Testis (tissue), 3 donors: ENCODE data around the gene KIAA1671. TPM values are rescaled to one million over a fixed set of nuclear protein-coding genes. Genes with fewer than 3 reads are reported as not detected.
A peak's percentile ranks its signal among the peaks of the same experiment; 100 is the strongest.

ENCODE experiments used
- DNase-seq: peaks from one replicate; pipeline ENCODE4 v3.0.0-alpha.2; 2019
- H3K27ac ChIP-seq, 2 donors: fragments of 200-600 bp; sonication (generic); one replicate each; pipeline ENCODE4 v1.5.1; 2019
- H3K27me3 ChIP-seq: fragments of 200-600 bp; sonication (generic); one replicate; pipeline ENCODE4 v1.5.1; 2019
- H3K36me3 ChIP-seq: fragments of 200-600 bp; sonication (generic); one replicate; pipeline ENCODE4 v1.5.1; 2017; ENCODE audit warnings: low read depth; ENCODE audit errors: missing control alignments
- H3K4me1 ChIP-seq: fragments of 200-600 bp; sonication (generic); one replicate; pipeline ENCODE4 v1.5.1; 2019
- H3K4me3 ChIP-seq, 2 donors: fragments of 200-600 bp; sonication (generic); one replicate each; pipeline ENCODE4 v1.5.1; 2017 to 2019
- H3K9me3 ChIP-seq: fragments of 200-600 bp; sonication (generic); one replicate; pipeline ENCODE4 v1.5.1; 2017
- POLR2A ChIP-seq: fragments of 450-650 bp; IDR thresholded peaks from one replicate; pipeline ENCODE4 v1.6.1; 2017; ENCODE audit warnings: antibody characterized with exemption, mild to moderate bottlenecking, moderate library complexity
- WGBS, 2 donors: methylation state at CpG; one replicate each; pipeline ENCODE4 v1.1.5; 2018; 5-methylcytosine and 5-hydroxymethylcytosine counted together
- intact Hi-C: fragments of 100-400 bp; cut with DNase I; formaldehyde crosslinking; loops from one replicate; pipeline ENCODE4 v1.15.1; 2023; ENCODE audit warnings: low total_unique reads
- polyA plus RNA-seq: library from polyadenylated mRNA; stranded (reverse); fragments of 350-450 nt; fragmentation: Illumina TruSeq; extraction: RNeasy Lipid Tissue Mini Kit (QIAGEN cat#74804); gene quantifications from one replicate; pipeline ENCODE4 v1.2.3, GENCODE V29; 2014; ENCODE audit warnings: low read depth, low replicate concordance; ENCODE audit not compliant: insufficient read depth
- total RNA-seq, 2 donors: library from RNA; depleted of rRNA; stranded (reverse); fragments of >200 nt; gene quantifications; one replicate each; pipeline ENCODE4 v1.2.3, GENCODE V29; 2016
- TF ChIP-seq, protein P1 (sequence below), 3 experiments: fragments of 450-650 bp in 2 of 3; fragments of 200-600 bp in 1 of 3; sonication (generic) in 1 of 3; IDR thresholded peaks; one replicate each; pipeline ENCODE4 v1.5.1; 2016 to 2019; ENCODE audit warnings: antibody characterized with exemption in 3 of 3, mild to moderate bottlenecking in 2 of 3, moderate library complexity in 1 of 3

Gene KIAA1671
- total and polyA plus RNA-seq, 3 donors from 2014 or later: 16.8 to 28.6 (median 24.4) TPM

DNA sequence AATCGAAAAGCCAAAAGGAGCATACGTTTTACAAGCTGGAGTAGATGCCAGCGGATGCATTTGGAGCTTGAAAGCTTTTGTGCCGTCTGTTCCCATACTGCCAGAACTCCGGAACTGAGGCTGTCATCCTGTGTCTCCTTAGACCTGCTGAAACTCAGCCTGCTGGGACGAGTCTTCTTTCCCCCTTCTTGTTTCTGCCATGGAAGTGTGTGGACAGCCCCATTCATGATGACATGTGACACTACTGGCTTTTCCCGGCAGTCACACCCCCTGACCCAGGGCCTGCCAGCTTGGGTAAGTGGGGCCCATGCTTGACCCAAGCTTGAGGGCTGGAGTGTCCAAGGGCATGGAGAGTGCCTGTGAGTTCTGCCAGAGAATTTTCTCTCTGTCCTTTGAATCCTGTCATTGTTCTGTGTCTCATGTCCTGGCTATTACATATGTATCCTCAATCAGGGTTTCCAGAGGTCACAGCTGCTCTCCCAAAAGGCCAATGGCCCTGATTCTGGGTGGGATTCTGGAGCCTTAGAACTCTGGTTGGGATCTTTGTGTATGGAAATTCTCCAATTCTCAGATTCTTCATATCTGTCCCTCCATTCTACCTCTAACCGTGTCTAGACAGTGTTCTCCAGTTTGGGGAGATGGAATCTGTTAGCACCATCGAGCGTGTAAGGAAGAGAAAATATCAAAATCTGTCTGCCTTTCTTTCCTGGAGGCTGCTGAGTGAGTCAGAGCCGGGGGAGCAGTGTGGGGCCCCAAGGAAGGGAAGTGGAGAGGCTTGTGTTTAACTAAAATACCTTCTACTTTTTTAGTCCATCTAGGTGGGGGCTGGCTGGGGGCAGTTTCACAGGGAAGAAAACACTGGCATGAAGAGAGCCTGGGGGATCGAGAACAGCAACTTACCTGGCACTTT is 73.2 kb downstream of the KIAA1671 start:
- no peak for DNase-seq
- TF ChIP-seq, protein P1, sequence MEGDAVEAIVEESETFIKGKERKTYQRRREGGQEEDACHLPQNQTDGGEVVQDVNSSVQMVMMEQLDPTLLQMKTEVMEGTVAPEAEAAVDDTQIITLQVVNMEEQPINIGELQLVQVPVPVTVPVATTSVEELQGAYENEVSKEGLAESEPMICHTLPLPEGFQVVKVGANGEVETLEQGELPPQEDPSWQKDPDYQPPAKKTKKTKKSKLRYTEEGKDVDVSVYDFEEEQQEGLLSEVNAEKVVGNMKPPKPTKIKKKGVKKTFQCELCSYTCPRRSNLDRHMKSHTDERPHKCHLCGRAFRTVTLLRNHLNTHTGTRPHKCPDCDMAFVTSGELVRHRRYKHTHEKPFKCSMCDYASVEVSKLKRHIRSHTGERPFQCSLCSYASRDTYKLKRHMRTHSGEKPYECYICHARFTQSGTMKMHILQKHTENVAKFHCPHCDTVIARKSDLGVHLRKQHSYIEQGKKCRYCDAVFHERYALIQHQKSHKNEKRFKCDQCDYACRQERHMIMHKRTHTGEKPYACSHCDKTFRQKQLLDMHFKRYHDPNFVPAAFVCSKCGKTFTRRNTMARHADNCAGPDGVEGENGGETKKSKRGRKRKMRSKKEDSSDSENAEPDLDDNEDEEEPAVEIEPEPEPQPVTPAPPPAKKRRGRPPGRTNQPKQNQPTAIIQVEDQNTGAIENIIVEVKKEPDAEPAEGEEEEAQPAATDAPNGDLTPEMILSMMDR (IDR thresholded peaks at IDR 0.05): no peak
- Histone ChIP-seq H3K27me3 (no peaks in the 10 kb centered on the region), H3K9me3 (no peaks in the 10 kb centered on the region), H3K27ac (no peak overlapping the region), H3K4me3 (no peak overlapping the region), H3K36me3 (no peaks in the 10 kb centered on the region), H3K4me1 (peaks cover 19% of the 10 kb centered on the region)
- 63 to 67% methylated on average over 12 of the region's 12 CpGs for WGBS, 2 donors
- intact Hi-C loops: no loop called here

DNA sequence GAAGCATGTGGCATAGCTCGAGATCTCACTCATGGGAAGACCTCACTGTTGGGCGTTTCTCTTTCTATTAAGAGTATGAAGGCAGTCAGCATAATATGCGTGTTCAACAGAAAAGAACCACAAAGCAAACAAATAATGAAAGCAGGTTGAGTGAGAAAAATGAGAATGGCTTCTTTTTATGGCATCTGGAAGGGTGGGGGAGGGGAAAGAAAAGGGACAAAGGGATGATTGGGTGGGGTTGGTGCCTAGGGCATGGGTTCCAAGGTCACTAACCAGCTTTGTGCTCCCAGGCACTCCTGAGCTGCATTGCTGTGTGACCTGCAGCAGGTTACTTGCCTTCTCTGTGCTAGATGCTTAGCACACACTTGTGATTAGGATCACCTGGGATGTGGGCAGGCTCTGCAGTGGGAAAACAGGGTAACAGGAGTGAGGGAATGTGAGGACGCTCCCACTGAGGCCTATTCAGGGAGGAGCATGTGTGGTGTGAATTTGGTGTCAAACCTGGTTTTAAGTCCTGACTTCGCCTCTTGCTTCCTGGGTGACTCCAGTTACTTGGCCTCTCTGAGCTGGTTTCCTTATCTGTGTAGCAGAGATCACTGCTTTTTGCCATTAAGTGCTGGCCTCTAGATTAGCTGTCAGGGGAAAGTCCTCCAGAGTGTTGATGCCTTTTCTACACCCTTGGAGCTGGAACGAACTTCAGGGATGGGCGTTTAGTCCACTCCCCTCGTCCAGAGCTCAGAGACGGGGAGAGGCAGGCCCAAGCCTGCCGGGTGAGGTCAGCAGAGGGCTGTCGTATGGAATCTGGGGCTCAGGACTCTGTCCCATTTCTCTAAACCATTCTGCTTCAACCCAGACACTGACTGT is 74.8 kb downstream of the KIAA1671 start:
- Histone ChIP-seq H3K36me3 (no peaks in the 10 kb centered on the region), H3K27me3 (no peaks in the 10 kb centered on the region), H3K27ac (peak overlapping the region in 1 of 2 donors; percentile 41), H3K4me3 (no peak overlapping the region), H3K4me1 (peaks cover 19% of the 10 kb centered on the region), H3K9me3 (no peaks in the 10 kb centered on the region)
- WGBS, 2 donors: 68 to 81% methylated on average over 11 of the region's 11 CpGs
- DNase-seq: no peak
- TF ChIP-seq POLR2A: no peak
- TF ChIP-seq, protein P1 (IDR thresholded peaks at IDR 0.05): no peak
- intact Hi-C loops: no loop called here

DNA sequence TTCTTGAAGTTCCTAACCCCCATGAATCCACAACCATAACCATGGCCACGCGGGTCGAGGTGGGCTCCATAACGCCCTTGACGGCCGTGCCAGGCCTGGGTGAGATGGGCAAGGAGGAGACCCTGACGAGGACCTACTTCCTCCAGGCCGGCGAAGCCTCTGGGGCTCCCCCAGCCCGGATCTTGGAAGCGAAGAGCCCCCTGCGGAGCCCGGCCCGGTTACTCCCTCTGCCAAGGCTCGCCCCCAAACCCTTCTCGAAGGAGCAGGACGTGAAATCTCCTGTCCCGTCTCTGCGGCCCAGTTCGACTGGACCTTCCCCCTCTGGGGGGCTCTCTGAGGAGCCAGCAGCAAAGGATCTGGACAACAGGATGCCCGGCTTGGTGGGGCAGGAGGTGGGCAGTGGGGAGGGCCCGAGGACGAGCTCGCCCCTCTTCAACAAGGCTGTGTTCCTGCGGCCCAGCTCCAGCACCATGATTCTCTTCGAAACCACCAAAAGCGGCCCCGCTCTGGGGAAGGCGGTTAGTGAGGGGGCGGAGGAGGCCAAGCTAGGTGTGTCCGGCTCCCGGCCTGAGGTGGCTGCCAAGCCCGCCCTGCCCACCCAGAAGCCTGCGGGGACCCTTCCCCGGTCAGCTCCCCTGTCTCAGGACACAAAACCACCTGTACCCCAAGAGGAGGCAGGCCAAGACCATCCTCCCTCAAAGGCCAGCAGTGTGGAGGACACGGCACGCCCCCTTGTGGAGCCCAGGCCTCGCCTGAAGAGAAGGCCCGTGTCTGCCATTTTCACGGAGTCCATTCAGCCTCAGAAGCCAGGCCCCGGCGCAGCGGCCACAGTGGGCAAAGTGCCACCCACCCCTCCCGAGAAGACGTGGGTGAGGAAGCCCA is 75.7 kb downstream of the KIAA1671 start:
- peak; percentile 63 for DNase-seq
- Histone ChIP-seq H3K27ac (peak overlapping the region in 1 of 2 donors; percentile 41), H3K9me3 (no peaks in the 10 kb centered on the region), H3K4me3 (peak overlapping the region in 1 of 2 donors; percentile 16), H3K4me1 (peaks cover 19% of the 10 kb centered on the region), H3K27me3 (no peaks in the 10 kb centered on the region), H3K36me3 (no peaks in the 10 kb centered on the region)
- TF ChIP-seq POLR2A: no peak
- TF ChIP-seq, protein P1 (IDR thresholded peaks at IDR 0.05): peak in 2 of 3 experiments; percentile 18 to 34
- 74 to 80% methylated on average over 17 to 45 of the region's 45 CpGs for WGBS, 2 donors
- intact Hi-C loops: no loop called here

DNA sequence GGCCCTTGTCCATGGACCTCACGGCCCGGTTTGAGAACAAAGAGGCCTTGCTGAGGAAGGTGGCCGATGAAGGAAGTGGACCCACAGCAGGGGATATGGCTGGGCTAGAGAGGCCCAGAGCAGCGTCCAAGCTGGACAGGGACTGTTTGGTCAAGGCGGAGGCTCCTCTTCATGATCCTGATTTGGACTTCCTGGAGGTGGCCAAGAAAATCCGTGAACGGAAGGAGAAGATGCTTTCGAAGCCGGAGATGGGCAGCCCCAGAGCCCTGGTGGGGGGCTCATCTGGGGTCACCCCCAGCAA is 76.3 kb downstream of the KIAA1671 start:
- 76 to 81% methylated on average over 9 of the region's 9 CpGs for WGBS, 2 donors
- no peaks in the 10 kb centered on the region for H3K9me3 ChIP-seq
- no peaks in the 10 kb centered on the region for H3K36me3 ChIP-seq
- peak overlapping the region in 1 of 2 donors; percentile 16 for H3K4me3 ChIP-seq
- TF ChIP-seq, protein P1 (IDR thresholded peaks at IDR 0.05): no peak
- no peak for TF ChIP-seq POLR2A
- intact Hi-C loops: no loop called here
- H3K27me3 ChIP-seq: no peaks in the 10 kb centered on the region
- H3K27ac ChIP-seq: peak overlapping the region in 1 of 2 donors; percentile 41
- H3K4me1 ChIP-seq: peaks cover 19% of the 10 kb centered on the region
- DNase-seq: no peak
